HEK293 (cell line): ENCODE measurements around the gene TACR2.
A peak's percentile ranks its signal among the peaks of the same experiment; 100 is the strongest.

ENCODE experiments used
- CTCF ChIA-PET: fragments of 350-600 bp; formaldehyde crosslinking; extraction: SDS; loops from one replicate; lab custom pipeline; 2021; ENCODE audit warnings: antibody characterized with exemption; lab: Yijun Ruan, JAX
- POLR2A ChIA-PET: fragments of 300-600 bp; formaldehyde crosslinking; extraction: SDS; loops from one replicate; lab custom pipeline; 2020; ENCODE audit warnings: antibody characterized with exemption, inconsistent platforms; lab: Yijun Ruan, JAX
- H3K27ac ChIP-seq: fragments of 200-500 bp; sonication (Bioruptor generic); 2 replicates; pipeline ENCODE4 v1.5.1; 2014; ENCODE audit warnings: low read depth, low read length, control low read depth, inconsistent platforms; ENCODE audit errors: extremely low read depth
- H3K36me3 ChIP-seq, 2 experiments: fragments of 200-500 bp in 1 of 2; sonication (Bioruptor generic) in 1 of 2; 1 replicate in 1 of 2; 2 replicates in 1 of 2; pipeline ENCODE4 v1.5.1; 2014 to 2017; ENCODE audit warnings: inconsistent platforms in 2 of 2, low read length in 2 of 2; ENCODE audit not compliant: control insufficient read depth in 2 of 2, insufficient read depth in 1 of 2
- H3K4me1 ChIP-seq: fragments of 200-500 bp; sonication (Bioruptor generic); 2 replicates; pipeline ENCODE4 v1.5.1; 2014; ENCODE audit warnings: mild to moderate bottlenecking, low read length, inconsistent platforms; ENCODE audit not compliant: control insufficient read depth, insufficient read depth
- H3K4me3 ChIP-seq: 2 replicates; pipeline ENCODE4 v1.5.1; 2011; ENCODE audit warnings: low read depth, mild to moderate bottlenecking, control low read depth, low read length, moderate library complexity
- H3K9me3 ChIP-seq: fragments of 200-500 bp; sonication (Bioruptor generic); 2 replicates; pipeline ENCODE4 v1.5.1; 2014; ENCODE audit warnings: low read depth, low read length, inconsistent platforms; ENCODE audit not compliant: control insufficient read depth, insufficient read depth
- BCL11B ChIP-seq: fragments of 450-650 bp; formaldehyde crosslinking; IDR thresholded peaks from 2 replicates; pipeline ENCODE4 v1.5.1; 2016; ENCODE audit warnings: low read depth, missing biosample characterization, missing genetic modification characterization
- EGR2 ChIP-seq: fragments of 450-650 bp; formaldehyde crosslinking; IDR thresholded peaks from 2 replicates; pipeline ENCODE4 v1.5.1; 2016; ENCODE audit warnings: low read depth, missing biosample characterization, missing genetic modification characterization
- ZBTB17 ChIP-seq: fragments of 450-650 bp; formaldehyde crosslinking; IDR thresholded peaks from 2 replicates; pipeline ENCODE4 v1.5.1; 2016; ENCODE audit warnings: missing biosample characterization, missing genetic modification characterization
- ZBTB48 ChIP-seq: fragments of 450-650 bp; formaldehyde crosslinking; IDR thresholded peaks from 2 replicates; pipeline ENCODE4 v1.5.1; 2016; ENCODE audit warnings: missing biosample characterization, missing genetic modification characterization
- ZFHX2 ChIP-seq: fragments of 450-650 bp; formaldehyde crosslinking; conservative IDR thresholded peaks from 2 replicates; pipeline ENCODE4 v1.5.1; 2016; ENCODE audit warnings: missing biosample characterization, missing genetic modification characterization
- ZNF10 ChIP-seq: fragments of 450-650 bp; formaldehyde crosslinking; IDR thresholded peaks from 2 replicates; pipeline ENCODE4 v1.5.1; 2017; ENCODE audit warnings: missing biosample characterization, missing genetic modification characterization
- ZNF114 ChIP-seq: fragments of 450-650 bp; formaldehyde crosslinking; IDR thresholded peaks from 2 replicates; pipeline ENCODE4 v1.5.0; 2017; ENCODE audit warnings: missing biosample characterization, missing genetic modification characterization
- ZNF146 ChIP-seq: fragments of 450-650 bp; formaldehyde crosslinking; IDR thresholded peaks from 2 replicates; pipeline ENCODE4 v1.5.1; 2016; ENCODE audit warnings: missing biosample characterization, missing genetic modification characterization
- ZNF398 ChIP-seq: fragments of 450-650 bp; formaldehyde crosslinking; IDR thresholded peaks from 2 replicates; pipeline ENCODE4 v1.5.1; 2017; ENCODE audit warnings: missing biosample characterization, missing genetic modification characterization
- ZNF501 ChIP-seq: fragments of 450-650 bp; formaldehyde crosslinking; IDR thresholded peaks from 2 replicates; pipeline ENCODE4 v1.5.1; 2016; ENCODE audit warnings: missing biosample characterization, missing genetic modification characterization
- ZNF521 ChIP-seq: fragments of 450-650 bp; formaldehyde crosslinking; IDR thresholded peaks from 2 replicates; pipeline ENCODE4 v1.5.1; 2017; ENCODE audit warnings: missing biosample characterization, mild to moderate bottlenecking, missing genetic modification characterization
- ZNF596 ChIP-seq: fragments of 450-650 bp; IDR thresholded peaks from 2 replicates; pipeline ENCODE4 v1.5.0; 2018; ENCODE audit warnings: missing biosample characterization, mild to moderate bottlenecking, missing genetic modification characterization, moderate library complexity
- ZNF629 ChIP-seq: fragments of 450-650 bp; formaldehyde crosslinking; IDR thresholded peaks from 2 replicates; pipeline ENCODE4 v1.5.1; 2017; ENCODE audit warnings: missing biosample characterization, missing genetic modification characterization
- ZNF747 ChIP-seq: fragments of 450-650 bp; formaldehyde crosslinking; IDR thresholded peaks from 2 replicates; pipeline ENCODE4 v1.5.1; 2016; ENCODE audit warnings: missing biosample characterization, missing genetic modification characterization
- ZNF768 ChIP-seq: fragments of 450-650 bp; formaldehyde crosslinking; IDR thresholded peaks from 2 replicates; pipeline ENCODE4 v1.5.1; 2018; ENCODE audit warnings: missing biosample characterization, mild to moderate bottlenecking, missing genetic modification characterization
- ZNF843 ChIP-seq: fragments of 450-650 bp; formaldehyde crosslinking; IDR thresholded peaks from 2 replicates; pipeline ENCODE4 v1.5.1; 2016; ENCODE audit warnings: missing biosample characterization, missing genetic modification characterization
- ZSCAN23 ChIP-seq: fragments of 450-650 bp; formaldehyde crosslinking; IDR thresholded peaks from 2 replicates; pipeline ENCODE4 v1.5.1; 2016; ENCODE audit warnings: missing biosample characterization, missing genetic modification characterization

The TACR2 gene

GRCh38 chr10:69457771-69458237 is 41.1 kb upstream of the TACR2 start:
- no peak overlapping the region for H3K27ac ChIP-seq
- POLR2A ChIA-PET = interaction anchor here (0.6 to 1.7 kb wide), 2 partner anchors 11 to 18 kb away, joined by 3 read pairs; no protein-coding TSS in a partner anchor
- TF ChIP-seq ZBTB48 (tag by site-specific recombination) = no peak
- TF ChIP-seq ZNF10 (tag by site-specific recombination) = 0 out of 2 replicates have a peak, but pooled peaks have one; percentile 27
- TF ChIP-seq ZSCAN23 (tag by site-specific recombination) = no peak
- TF ChIP-seq ZBTB17 (tag by site-specific recombination) = 0 out of 2 replicates have a peak, but pooled peaks have one; percentile 20
- no peak for TF ChIP-seq ZNF114 (tag by site-specific recombination)
- TF ChIP-seq ZNF146 (tag by site-specific recombination) = no peak
- no peak for TF ChIP-seq ZNF501
- no peak for TF ChIP-seq ZNF398 (tag by site-specific recombination)
- TF ChIP-seq ZNF629 (tag by site-specific recombination) = no peak
- no peak for TF ChIP-seq ZNF596 (tag by site-specific recombination)
- TF ChIP-seq, all 188 proteins: peak for 2
- Histone ChIP-seq H3K4me1 (peaks cover 3% of the 10 kb centered on the region; the same call in 1 of the 2 replicates), H3K4me3 (no peak overlapping the region), H3K36me3 (peaks cover 0 to 7% of the 10 kb centered on the region in 2 experiments; a peak in 2 of 3 replicates), H3K9me3 (no peaks in the 10 kb centered on the region)
- CTCF ChIA-PET = interaction anchor here (0.6 to 1.6 kb wide), 3 partner anchors 8 to 71 kb away, joined by 3 to 7 read pairs (median 5); no protein-coding TSS in a partner anchor

- Histone ChIP-seq H3K27ac (no peak overlapping the region), H3K4me1 (peaks cover 3% of the 10 kb centered on the region; the same call in 1 of the 2 replicates), H3K4me3 (no peak overlapping the region), H3K9me3 (no peaks in the 10 kb centered on the region), H3K36me3 (peaks cover 0 to 7% of the 10 kb centered on the region in 2 experiments; a peak in 2 of 3 replicates)
- CTCF ChIA-PET = interaction anchor here (0.6 to 1.6 kb wide), 2 partner anchors 7 to 50 kb away, joined by 5 to 7 read pairs; no protein-coding TSS in a partner anchor
- no peak for TF ChIP-seq ZNF843 (tag by site-specific recombination)
- no peak for TF ChIP-seq ZNF521 (tag by site-specific recombination)
- peak; percentile 86 for TF ChIP-seq EGR2 (tag by site-specific recombination)
- TF ChIP-seq ZNF398 (tag by site-specific recombination) = no peak
- TF ChIP-seq BCL11B (tag by site-specific recombination) = no peak
- no peak for TF ChIP-seq ZNF768 (tag by site-specific recombination)
- no peak for TF ChIP-seq ZNF747
- peak; percentile 82 for TF ChIP-seq ZFHX2 (tag by site-specific recombination)
- POLR2A ChIA-PET = interaction anchor here (0.5 to 1.7 kb wide), 2 partner anchors 10 to 539 kb away, joined by 3 to 4 read pairs; no protein-coding TSS in a partner anchor
These were observed 40.4 kb upstream of the TACR2 start for GRCh38 chr10:69456880-69457693.
